NB4 (cell line): Measurements from ENCODE around the gene MRPS35.

Source experiments
- DNase-seq: peaks from one replicate; pipeline ENCODE4 v3.0.0; 2010; ENCODE audit warnings: low read depth
- H3K4me3 ChIP-seq: one replicate; pipeline ENCODE4 v1.5.1; 2011; ENCODE audit warnings: mild to moderate bottlenecking, low read depth, low read length, moderate library complexity
- MAX ChIP-seq: IDR thresholded peaks from 2 replicates; pipeline ENCODE4 v1.6.1; 2011; ENCODE audit warnings: low read depth, low read length
- MYC ChIP-seq: IDR thresholded peaks from 2 replicates; pipeline ENCODE4 v1.6.1; 2011; ENCODE audit warnings: low read depth, low read length
- POLR2A ChIP-seq: IDR thresholded peaks from 2 replicates; pipeline ENCODE4 v1.6.1; 2011; ENCODE audit warnings: mild to moderate bottlenecking; ENCODE audit not compliant: insufficient read length; ENCODE audit errors: extremely low read depth
- TF ChIP-seq, protein P1 (sequence below): IDR thresholded peaks from one replicate; pipeline ENCODE4 v1.5.1; 2012; ENCODE audit warnings: low read depth, low read length

Gene MRPS35

DNA sequence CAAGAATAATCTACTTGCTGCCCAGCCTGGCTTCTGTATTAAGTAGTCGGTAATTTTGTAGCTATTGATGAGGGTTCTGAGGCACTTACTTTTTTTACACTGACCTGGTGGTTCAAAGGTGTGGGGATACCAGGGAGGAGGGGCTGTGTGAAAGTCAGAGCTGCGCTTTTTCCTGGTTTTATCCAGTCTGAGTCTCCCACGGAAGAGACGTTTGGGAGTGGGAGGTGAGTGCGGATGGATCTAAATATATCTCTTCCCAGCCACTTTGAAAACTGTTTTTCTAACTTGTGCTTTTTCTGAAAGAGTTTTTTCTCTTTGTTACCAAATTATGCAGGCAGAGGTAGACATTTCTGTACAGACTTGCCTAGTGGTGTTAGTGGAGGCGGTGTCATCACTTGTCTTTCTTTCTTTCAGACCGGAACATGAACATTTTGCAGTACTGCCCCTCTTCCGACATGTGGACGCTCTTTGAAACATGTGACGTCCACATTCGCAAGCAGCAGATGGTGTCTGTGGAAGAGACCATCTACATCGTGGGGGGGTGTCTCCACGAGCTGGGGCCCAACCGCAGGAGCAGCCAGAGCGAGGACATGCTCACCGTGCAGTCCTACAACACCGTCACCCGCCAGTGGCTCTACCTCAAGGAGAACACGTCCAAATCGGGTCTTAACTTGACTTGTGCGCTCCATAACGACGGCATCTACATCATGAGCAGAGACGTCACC, 86.8 kb downstream of the MRPS35 start:
- DNase-seq: no peak
- H3K4me3 ChIP-seq: no peak overlapping the region
- TF ChIP-seq MAX (no peak), POLR2A (no peak), MYC (no peak)
- TF ChIP-seq, protein P1, sequence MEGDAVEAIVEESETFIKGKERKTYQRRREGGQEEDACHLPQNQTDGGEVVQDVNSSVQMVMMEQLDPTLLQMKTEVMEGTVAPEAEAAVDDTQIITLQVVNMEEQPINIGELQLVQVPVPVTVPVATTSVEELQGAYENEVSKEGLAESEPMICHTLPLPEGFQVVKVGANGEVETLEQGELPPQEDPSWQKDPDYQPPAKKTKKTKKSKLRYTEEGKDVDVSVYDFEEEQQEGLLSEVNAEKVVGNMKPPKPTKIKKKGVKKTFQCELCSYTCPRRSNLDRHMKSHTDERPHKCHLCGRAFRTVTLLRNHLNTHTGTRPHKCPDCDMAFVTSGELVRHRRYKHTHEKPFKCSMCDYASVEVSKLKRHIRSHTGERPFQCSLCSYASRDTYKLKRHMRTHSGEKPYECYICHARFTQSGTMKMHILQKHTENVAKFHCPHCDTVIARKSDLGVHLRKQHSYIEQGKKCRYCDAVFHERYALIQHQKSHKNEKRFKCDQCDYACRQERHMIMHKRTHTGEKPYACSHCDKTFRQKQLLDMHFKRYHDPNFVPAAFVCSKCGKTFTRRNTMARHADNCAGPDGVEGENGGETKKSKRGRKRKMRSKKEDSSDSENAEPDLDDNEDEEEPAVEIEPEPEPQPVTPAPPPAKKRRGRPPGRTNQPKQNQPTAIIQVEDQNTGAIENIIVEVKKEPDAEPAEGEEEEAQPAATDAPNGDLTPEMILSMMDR: no peak

GRCh38 chr12:27800819-27801218, 90.2 kb downstream of the MRPS35 start:
- H3K4me3 ChIP-seq: no peak overlapping the region
- TF ChIP-seq POLR2A (no peak), MYC (no peak), MAX (no peak)
- TF ChIP-seq, protein P1: no peak
- DNase-seq: no peak

DNA sequence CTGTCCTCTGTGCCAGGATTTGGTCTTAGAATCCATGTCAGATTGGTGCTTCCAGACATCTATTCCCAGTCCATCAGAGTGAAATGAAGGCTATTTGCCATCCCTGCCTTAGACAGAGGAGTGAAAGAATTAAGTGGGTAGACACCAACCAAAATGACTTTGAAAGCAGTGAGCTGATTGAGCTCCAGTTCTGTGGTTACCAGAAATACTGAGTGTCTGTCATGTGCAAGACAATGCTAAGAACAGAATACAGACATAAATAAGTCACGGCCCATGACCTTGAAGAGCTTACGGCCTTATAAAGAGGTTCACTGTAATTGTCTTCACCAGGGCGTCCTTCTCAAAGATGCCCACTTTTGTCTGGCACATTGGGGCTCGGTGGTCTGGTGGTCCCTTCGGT, 91.0 kb downstream of the MRPS35 start:
- no peak for DNase-seq
- no peak overlapping the region for H3K4me3 ChIP-seq
- TF ChIP-seq POLR2A (no peak), MYC (no peak), MAX (no peak)
- TF ChIP-seq, protein P1: no peak

DNA sequence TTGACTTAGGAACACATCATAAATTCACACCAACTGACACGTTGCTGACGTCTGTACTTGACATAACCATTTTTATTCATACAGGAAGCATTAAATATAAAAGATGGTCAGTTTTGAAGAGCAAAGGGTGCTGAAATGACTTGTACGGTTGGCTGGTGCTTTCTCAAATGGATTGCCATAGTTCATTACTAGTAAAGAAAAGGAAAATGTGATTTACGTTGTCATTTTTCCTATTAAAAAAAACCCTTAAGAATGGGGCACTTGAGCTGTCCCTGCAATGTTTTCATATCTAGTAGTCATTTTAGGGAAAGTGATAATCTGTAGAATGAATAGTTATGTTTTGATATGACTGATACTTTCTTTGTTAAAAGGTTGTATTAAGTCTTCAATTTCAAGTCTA, 91.9 kb downstream of the MRPS35 start:
- no peak for DNase-seq
- H3K4me3 ChIP-seq: no peak overlapping the region
- TF ChIP-seq POLR2A (no peak), MYC (no peak), MAX (no peak)
- TF ChIP-seq, protein P1: no peak

- TF ChIP-seq MYC: no peak
- no peak for TF ChIP-seq POLR2A
- no peak for DNase-seq
- no peak overlapping the region for H3K4me3 ChIP-seq
Observed at GRCh38 chr12:27802936-27803335, 92.3 kb downstream of the MRPS35 start.

DNA sequence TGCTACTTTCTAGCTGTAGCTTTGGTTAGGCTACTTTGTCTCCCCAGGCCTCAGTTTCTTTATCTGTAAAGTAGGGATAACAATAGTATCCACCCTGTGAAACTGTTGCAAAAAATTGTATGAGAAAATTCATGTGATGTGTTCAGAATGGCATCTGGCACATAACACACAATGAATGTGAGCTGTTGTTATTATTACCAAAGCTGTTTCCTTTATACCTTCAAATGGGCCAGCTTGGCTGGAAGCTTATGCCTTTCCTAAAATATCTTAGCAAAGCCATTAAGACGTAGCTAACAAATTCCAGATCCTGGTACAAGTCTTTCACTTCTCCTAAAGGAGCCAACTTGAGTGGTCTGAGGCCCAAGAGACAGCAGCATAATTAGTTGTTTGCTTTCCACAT, 94.6 kb downstream of the MRPS35 start:
- H3K4me3 ChIP-seq: no peak overlapping the region
- DNase-seq: no peak
- TF ChIP-seq, protein P1: no peak
- no peak for TF ChIP-seq POLR2A
- no peak for TF ChIP-seq MAX
- no peak for TF ChIP-seq MYC
